HG02678 (cell line): ENCODE results near the gene DAAM1.

Experiments used
- ATAC-seq: cut with Tn5 transposase; IDR thresholded peaks from one replicate; pipeline ENCODE4 v1.9.1; 2021; ENCODE audit warnings: mild to moderate bottlenecking, moderate library complexity; ENCODE audit not compliant: unreplicated experiment

The DAAM1 gene

GRCh38 chr14:59358784-59359183, 170.3 kb downstream of the DAAM1 start:
- ATAC-seq: no peak

- ATAC-seq: no peak
Observed at GRCh38 chr14:59359431-59360124, 171.1 kb downstream of the DAAM1 start.

- ATAC-seq: no peak
Observed at GRCh38 chr14:59360233-59360632, 171.8 kb downstream of the DAAM1 start.

- ATAC-seq: no peak
Observed at GRCh38 chr14:59360923-59361794, 172.7 kb downstream of the DAAM1 start.

GRCh38 chr14:59362513-59362912, 174.0 kb downstream of the DAAM1 start:
- no peak for ATAC-seq

- ATAC-seq: no peak
Observed at GRCh38 chr14:59363531-59364226, 175.2 kb downstream of the DAAM1 start.

- no peak for ATAC-seq
Observed at GRCh38 chr14:59370158-59370742, 181.8 kb downstream of the DAAM1 start.

- no peak for ATAC-seq
Observed at GRCh38 chr14:59371771-59372170, 183.3 kb downstream of the DAAM1 start.

- ATAC-seq: no peak
Observed at GRCh38 chr14:59374048-59374447, 185.6 kb downstream of the DAAM1 start.

GRCh38 chr14:59376686-59377085, 188.2 kb downstream of the DAAM1 start:
- ATAC-seq: no peak

- no peak for ATAC-seq
Observed at GRCh38 chr14:59377491-59377890, 189.0 kb downstream of the DAAM1 start.

GRCh38 chr14:59377991-59378601, 189.6 kb downstream of the DAAM1 start:
- ATAC-seq: no peak

- no peak for ATAC-seq
Observed at GRCh38 chr14:59389936-59390335, 201.5 kb downstream of the DAAM1 start.

- no peak for ATAC-seq
Observed at GRCh38 chr14:59391388-59391787, 202.9 kb downstream of the DAAM1 start.

GRCh38 chr14:59394268-59394667, 205.8 kb downstream of the DAAM1 start:
- no peak for ATAC-seq

- ATAC-seq: no peak
Observed at GRCh38 chr14:59395672-59396071, 207.2 kb downstream of the DAAM1 start.

GRCh38 chr14:59398841-59399240, 210.4 kb downstream of the DAAM1 start:
- ATAC-seq: no peak

GRCh38 chr14:59406454-59407245, 218.2 kb downstream of the DAAM1 start:
- no peak for ATAC-seq

- ATAC-seq: no peak
Observed at GRCh38 chr14:59407246-59408010, 219.0 kb downstream of the DAAM1 start.
